K562 (cell line): ENCODE results near the gene TRPC4AP. TPM values are rescaled to one million over a fixed set of nuclear protein-coding genes. Genes with fewer than 3 reads are reported as not detected.

Source experiments
- ATAC-seq: fragments of 200-7000 bp; cut with Tn5 transposase; 3 replicates; pipeline ENCODE4 v1.9.1; 2020; ENCODE audit warnings: moderate library complexity
- BruUV-seq: library from RNA; stranded (reverse); fragments of 400-500 nt; replicated peaks from 2 replicates; lab custom pipeline; 2021; lab: Mats Ljungman, UMichigan
- CTCF ChIA-PET: fragments of 300-600 bp; formaldehyde crosslinking; extraction: SDS; loops from one replicate; lab custom pipeline; 2021; ENCODE audit warnings: low intra/inter-chr PET ratio; lab: Yijun Ruan, JAX
- POLR2A ChIA-PET: fragments of 300-600, 350-650 bp; sonication (Branson Sonifier 250); formaldehyde crosslinking; extraction: SDS; loops from one replicate; lab custom pipeline; 2021; ENCODE audit warnings: antibody characterized with exemption, inconsistent platforms; lab: Yijun Ruan, JAX
- DNase-seq, 4 experiments: peaks; one replicate each; pipeline versions ENCODE4 v3.0.0 to v3.0.0-alpha.2; 2011 to 2018; ENCODE audit warnings: low spot score in 3 of 4, mixed read lengths in 3 of 4; ENCODE audit errors: extremely low read depth in 1 of 4
- FAIRE-seq: peaks from 2 replicates; lab custom pipeline; 2011; peaks lifted over from hg19 to GRCh38; lab: Jason Lieb, UNC
- H2AFZ ChIP-seq: 2 replicates; pipeline ENCODE4 v1.6.0; 2011; ENCODE audit warnings: low read depth, low read length, control low read depth, inconsistent platforms
- H3K27ac ChIP-seq: fragments of 200-600 bp; 3 replicates; pipeline ENCODE4 v1.8.0; 2011; ENCODE audit warnings: low read depth, mild to moderate bottlenecking, control low read depth, inconsistent platforms, low read length, moderate library complexity, mixed read lengths; ENCODE audit errors: extremely low read depth
- H3K27me3 ChIP-seq, 2 experiments: fragments of 300-600 bp in 1 of 2; 2 replicates in 1 of 2; 3 replicates in 1 of 2; pipeline versions ENCODE4 v1.6.0 to v1.8.0; 2011; ENCODE audit warnings: inconsistent platforms in 2 of 2, low read length in 2 of 2, mild to moderate bottlenecking in 1 of 2, mixed read lengths in 1 of 2, moderate library complexity in 1 of 2; ENCODE audit not compliant: control insufficient read depth in 2 of 2, insufficient read depth in 2 of 2
- H3K36me3 ChIP-seq: fragments of 300-600 bp; 3 replicates; pipeline ENCODE4 v1.8.0; 2011; ENCODE audit warnings: mild to moderate bottlenecking, low read length, inconsistent platforms; ENCODE audit not compliant: control insufficient read depth, insufficient read depth
- H3K4me1 ChIP-seq, 2 experiments: fragments of 200-600 bp in 1 of 2; replicated peaks in 1 of 2; 2 replicates in 1 of 2; 3 replicates in 1 of 2; pipeline versions ENCODE4 v1.5.1 to v1.8.0; 2011; ENCODE audit warnings: inconsistent platforms in 2 of 2, low read length in 2 of 2, mild to moderate bottlenecking in 1 of 2, mixed read lengths in 1 of 2, moderate library complexity in 1 of 2; ENCODE audit not compliant: control insufficient read depth in 2 of 2, insufficient read depth in 2 of 2
- H3K4me2 ChIP-seq: 2 replicates; pipeline ENCODE4 v1.6.1; 2011; ENCODE audit warnings: low read length, control low read depth, inconsistent platforms, mixed read lengths; ENCODE audit not compliant: insufficient read depth
- H3K4me3 ChIP-seq: fragments of 200-600 bp; sonication (generic), shearing (Covaris generic); 2 replicates; pipeline ENCODE4 v1.5.1; 2016; ENCODE audit warnings: control low read depth, inconsistent platforms
- H3K79me2 ChIP-seq: fragments of 200-600 bp; 3 replicates; pipeline ENCODE4 v1.8.0; 2011; ENCODE audit warnings: low read length, inconsistent platforms; ENCODE audit not compliant: control insufficient read depth, insufficient read depth
- H3K9ac ChIP-seq, 2 experiments: 2 replicates each; pipeline versions ENCODE4 v1.6.0 to v1.6.1; 2011; ENCODE audit warnings: low read depth in 2 of 2, low read length in 2 of 2, control low read depth in 1 of 2, inconsistent platforms in 1 of 2, mild to moderate bottlenecking in 1 of 2, mixed read lengths in 1 of 2; ENCODE audit not compliant: insufficient read depth in 1 of 2
- H3K9me1 ChIP-seq: one replicate; pipeline ENCODE4 v1.6.0; 2011; ENCODE audit warnings: inconsistent platforms, mild to moderate bottlenecking, low read length, moderate library complexity; ENCODE audit not compliant: control insufficient read depth, insufficient read depth
- H3K9me3 ChIP-seq: replicated peaks from 2 replicates; pipeline ENCODE4 v1.5.1; 2011; ENCODE audit warnings: low read depth, low read length, inconsistent platforms; ENCODE audit not compliant: control insufficient read depth, insufficient read depth
- H4K20me1 ChIP-seq: replicated peaks from 2 replicates; pipeline ENCODE4 v1.6.1; 2011; ENCODE audit warnings: low read length, inconsistent platforms, mixed read lengths; ENCODE audit not compliant: control insufficient read depth, insufficient read depth
- BACH1 ChIP-seq: fragments of 200-800 bp; sonication (Bioruptor generic); IDR thresholded peaks from 2 replicates; pipeline ENCODE4 v1.6.1; 2016; ENCODE audit warnings: missing genetic modification characterization, missing compliant biosample characterization
- CBFA2T3 ChIP-seq: fragments of 450-650 bp; IDR thresholded peaks from 2 replicates; pipeline ENCODE4 v1.6.1; 2017
- DDX20 ChIP-seq: fragments of 450-650 bp; IDR thresholded peaks from 2 replicates; pipeline ENCODE4 v1.6.1; 2016; ENCODE audit warnings: missing genetic modification characterization, low read depth, mild to moderate bottlenecking, missing compliant biosample characterization, moderate library complexity
- DPF2 ChIP-seq: fragments of 450-650 bp; IDR thresholded peaks from 2 replicates; pipeline ENCODE4 v1.6.1; 2016
- FOXP4 ChIP-seq: sonication (generic); formaldehyde crosslinking; IDR thresholded peaks from 2 replicates; pipeline ENCODE4 v1.8.0; 2022; ENCODE audit warnings: mild to moderate bottlenecking, missing genetic modification reagents, borderline replicate concordance
- MAFF ChIP-seq: IDR thresholded peaks from 2 replicates; pipeline ENCODE4 v1.6.1; 2012; ENCODE audit warnings: low read length, improper control_type of control experiment
- MAFG ChIP-seq: fragments of 450-650 bp; conservative IDR thresholded peaks from 2 replicates; pipeline ENCODE4 v1.6.1; 2016; ENCODE audit warnings: missing genetic modification characterization, missing compliant biosample characterization
- MEIS2 ChIP-seq: fragments of 450-650 bp; IDR thresholded peaks from 2 replicates; pipeline ENCODE4 v1.6.1; 2014; ENCODE audit warnings: mild to moderate bottlenecking; ENCODE audit not compliant: partially characterized antibody
- NFRKB ChIP-seq: fragments of 450-650 bp; IDR thresholded peaks from 2 replicates; pipeline ENCODE4 v1.6.1; 2016; ENCODE audit warnings: low read depth
- PKNOX1 ChIP-seq: fragments of 450-650 bp; IDR thresholded peaks from 2 replicates; pipeline ENCODE4 v1.6.1; 2016
- SMARCA4 ChIP-seq: fragments of 450-650 bp; IDR thresholded peaks from 2 replicates; pipeline ENCODE4 v1.6.1; 2016
- SMARCE1 ChIP-seq: fragments of 450-650 bp; IDR thresholded peaks from 2 replicates; pipeline ENCODE4 v1.7.1; 2016; ENCODE audit warnings: mild to moderate bottlenecking
- ZBTB7A ChIP-seq: IDR thresholded peaks from 2 replicates; pipeline ENCODE4 v1.6.1; 2011; ENCODE audit warnings: low read depth, mild to moderate bottlenecking, low read length, moderate library complexity, borderline replicate concordance; ENCODE audit not compliant: control insufficient read depth
- ZNF316 ChIP-seq: fragments of 450-650 bp; IDR thresholded peaks from 2 replicates; pipeline ENCODE4 v1.6.1; 2016
- ZNF445 ChIP-seq: fragments of 250-450 bp; sonication (Bioruptor Pico); IDR thresholded peaks from 2 replicates; pipeline ENCODE4 v1.4.0; 2020; ENCODE audit warnings: low read depth, mild to moderate bottlenecking, moderate library complexity
- WGBS: fragments of 100-300 bp; shearing (Covaris generic); methylation state at CpG from one replicate; pipeline ENCODE4 v1.1.6; 2016; ENCODE audit warnings: low coverage, mixed read lengths; ENCODE audit not compliant: insufficient coverage; ENCODE audit errors: missing lambda C conversion rate; 5-methylcytosine and 5-hydroxymethylcytosine counted together
- in situ Hi-C: fragments of 300-500 bp; cut with MboI; formaldehyde crosslinking; loops from 4 replicates; pipeline ENCODE4 v1.15.0; 2018; ENCODE audit warnings: inconsistent platforms, mixed read lengths
- intact Hi-C: fragments of 100-400 bp; cut with micrococcal nuclease; formaldehyde crosslinking; loops from 2 replicates; pipeline ENCODE4 v1.14.2; 2022
- polyA plus RNA-seq, 8 experiments: library from polyadenylated mRNA; depleted of rRNA in 4 of 8; stranded (reverse) in 5 of 8; unstranded in 3 of 8; fragments of >200 nt; fragmentation: Nextera tagmentation in 2 of 8; fragmentation: Illumina TruSeq in 1 of 8; extraction: Ambion mirVana in 2 of 8; extraction: Trizol in 1 of 8; gene quantifications; 2 replicates each; pipeline versions ENCODE4 v1.2.1 to v1.2.3, GENCODE V29; 2011 to 2014; ENCODE audit warnings: inconsistent platforms in 1 of 8, missing spikeins in 1 of 8
- total RNA-seq, 7 experiments: library from RNA; depleted of rRNA in 6 of 7; stranded (reverse); fragments of >200 nt in 6 of 7; fragmentation: Illumina TruSeq in 2 of 7; extraction: Trizol in 2 of 7; gene quantifications; 2 replicates each; pipeline versions ENCODE4 v1.2.1 to v1.2.3, GENCODE V29; 2011 to 2021; ENCODE audit warnings: low replicate concordance in 1 of 7

The TRPC4AP gene
- total and polyA plus RNA-seq, 9 of the 15 experiments (the other 6 are each of a cell fraction or from before 2014, with no cell fraction given) = 2.3 to 70.3 (median 33.3) TPM

GRCh38 chr20:35117196-35117595, 24.6 kb upstream of the TRPC4AP start:
- no TSS peak for BruUV-seq
- ChIA-PET POLR2A (interaction anchor here (1.4 to 1.5 kb wide), 2 partner anchors 12 to 16 kb away, joined by 3 to 9 read pairs; no protein-coding TSS in a partner anchor), CTCF (no interaction called here)
- intact Hi-C loops = no loop called here
- no peaks in the 10 kb centered on the region for H3K79me2 ChIP-seq
- peaks cover 32 to 46% of the 10 kb centered on the region in 2 experiments for H3K4me1 ChIP-seq
- H3K9ac ChIP-seq = no peak overlapping the region
- TF ChIP-seq DDX20 (tag) = no peak
- no peak for TF ChIP-seq FOXP4 (CRISPR knock-in tag)
- H3K4me2 ChIP-seq = no peak overlapping the region
- no peaks in the 10 kb centered on the region for H3K27me3 ChIP-seq
- ATAC-seq = no peak
- H3K9me3 ChIP-seq = no peaks in the 10 kb centered on the region
- no peak overlapping the region for H2AFZ ChIP-seq
- H3K4me3 ChIP-seq = no peak overlapping the region
- no peak for DNase-seq
- in situ Hi-C loops = no loop called here
- H3K27ac ChIP-seq = no peak overlapping the region
- H4K20me1 ChIP-seq = no peaks in the 10 kb centered on the region
- peaks cover 37% of the 10 kb centered on the region; the same call in 2 of the 3 replicates for H3K36me3 ChIP-seq
- no peaks in the 10 kb centered on the region for H3K9me1 ChIP-seq
- no peak for FAIRE-seq

- Histone ChIP-seq H3K4me1 (peaks cover 28 to 38% of the 10 kb centered on the region in 2 experiments), H3K4me3 (no peak overlapping the region), H3K9me1 (no peaks in the 10 kb centered on the region), H3K79me2 (no peaks in the 10 kb centered on the region), H3K36me3 (peaks cover 33% of the 10 kb centered on the region; the same call in 2 of the 3 replicates), H3K9ac (peak overlapping the region; percentile 53 to 74; a peak in 3 of 4 replicates), H3K4me2 (peak overlapping the region; percentile 21; the same call in 1 of the 2 replicates), H3K9me3 (no peaks in the 10 kb centered on the region), H3K27ac (peak overlapping the region; percentile 75), H3K27me3 (no peaks in the 10 kb centered on the region), H4K20me1 (no peaks in the 10 kb centered on the region), H2AFZ (peak overlapping the region; percentile 86)
- ATAC-seq (peak; percentile 73), FAIRE-seq (peak; percentile 82), DNase-seq (peak in 3 of 4 experiments; percentile 32 to 70 (median 58))
- ChIA-PET CTCF (no interaction called here), POLR2A (interaction anchor here (1.0 to 1.5 kb wide), 4 partner anchors 10 to 18 kb away, joined by 3 to 9 read pairs (median 3); no protein-coding TSS in a partner anchor)
- in situ Hi-C loops (no loop called here), intact Hi-C loops (no loop called here)
- BruUV-seq = no TSS peak
- 39% methylated on average over 4 of the region's 4 CpGs for WGBS
- TF ChIP-seq SMARCE1 (peak; percentile 12; the same call in 1 of the 2 replicates), BACH1 (tag) (0 out of 2 replicates have a peak, but pooled peaks have one; percentile 44), PKNOX1 (peak; percentile 21; the same call in 1 of the 2 replicates), CBFA2T3 (0 out of 2 replicates have a peak, but pooled peaks have one; percentile 16), SMARCA4 (peak; percentile 39; the same call in 1 of the 2 replicates), ZNF445 (CRISPR knock-in tag) (no peak), NFRKB (0 out of 2 replicates have a peak, but pooled peaks have one; percentile 28), MAFF (peak; percentile 68; the same call in 1 of the 2 replicates), ZBTB7A (no peak), DPF2 (0 out of 2 replicates have a peak, but pooled peaks have one; percentile 49), MAFG (tag) (peak; percentile 91), ZNF316 (peak; percentile 96), MEIS2 (peak; percentile 41)
Observed at GRCh38 chr20:35116258-35116657, 23.7 kb upstream of the TRPC4AP start.
